IMR-90 (cell line): ENCODE data around the gene AFM.

Source experiments
- BHLHE40 ChIP-seq: fragments of 150-350 bp; IDR thresholded peaks from 2 replicates; pipeline ENCODE4 v1.6.1; 2016; ENCODE audit warnings: mild to moderate bottlenecking, low read depth, low read length
- CHD1 ChIP-seq: IDR thresholded peaks from 2 replicates; pipeline ENCODE4 v1.6.1; 2012; ENCODE audit warnings: low read depth, low read length, improper control_type of control experiment
- MAFK ChIP-seq: IDR thresholded peaks from 2 replicates; pipeline ENCODE4 v1.6.1; 2012; ENCODE audit warnings: low read depth, low read length, improper control_type of control experiment
- MAZ ChIP-seq: IDR thresholded peaks from 2 replicates; pipeline ENCODE4 v1.6.1; 2012; ENCODE audit warnings: low read depth, mild to moderate bottlenecking, low read length, improper control_type of control experiment, moderate library complexity, borderline replicate concordance
- NFE2L2 ChIP-seq: fragments of 150-350 bp; IDR thresholded peaks from 2 replicates; pipeline ENCODE4 v1.6.1; 2016; ENCODE audit warnings: low read depth, mild to moderate bottlenecking, low read length
- POLR2A ChIP-seq: IDR thresholded peaks from 2 replicates; pipeline ENCODE4 v1.6.1; 2012; ENCODE audit warnings: mild to moderate bottlenecking, low read depth, low read length
- RAD21 ChIP-seq: IDR thresholded peaks from 2 replicates; pipeline ENCODE4 v1.6.1; 2012; ENCODE audit warnings: low read length, improper control_type of control experiment
- RFX5 ChIP-seq: IDR thresholded peaks from 2 replicates; pipeline ENCODE4 v1.8.0; 2012; ENCODE audit warnings: low read depth, mild to moderate bottlenecking, low read length, moderate library complexity
- TF ChIP-seq, protein P1 (sequence below): conservative IDR thresholded peaks from 2 replicates; pipeline ENCODE4 v1.5.1; 2012; ENCODE audit warnings: mild to moderate bottlenecking, low read depth, low read length, improper control_type of control experiment
- TF ChIP-seq, protein P2 (sequence below): fragments of 150-350 bp; IDR thresholded peaks from 2 replicates; pipeline ENCODE4 v1.6.1; 2016; ENCODE audit warnings: low read depth, mild to moderate bottlenecking, low read length, moderate library complexity, borderline replicate concordance
- TF ChIP-seq, protein P3 (sequence below): fragments of 150-350 bp; IDR thresholded peaks from 2 replicates; pipeline ENCODE4 v1.6.1; 2017; ENCODE audit warnings: mild to moderate bottlenecking, antibody characterized with exemption, low read length, low read depth

- TF ChIP-seq, protein P1, sequence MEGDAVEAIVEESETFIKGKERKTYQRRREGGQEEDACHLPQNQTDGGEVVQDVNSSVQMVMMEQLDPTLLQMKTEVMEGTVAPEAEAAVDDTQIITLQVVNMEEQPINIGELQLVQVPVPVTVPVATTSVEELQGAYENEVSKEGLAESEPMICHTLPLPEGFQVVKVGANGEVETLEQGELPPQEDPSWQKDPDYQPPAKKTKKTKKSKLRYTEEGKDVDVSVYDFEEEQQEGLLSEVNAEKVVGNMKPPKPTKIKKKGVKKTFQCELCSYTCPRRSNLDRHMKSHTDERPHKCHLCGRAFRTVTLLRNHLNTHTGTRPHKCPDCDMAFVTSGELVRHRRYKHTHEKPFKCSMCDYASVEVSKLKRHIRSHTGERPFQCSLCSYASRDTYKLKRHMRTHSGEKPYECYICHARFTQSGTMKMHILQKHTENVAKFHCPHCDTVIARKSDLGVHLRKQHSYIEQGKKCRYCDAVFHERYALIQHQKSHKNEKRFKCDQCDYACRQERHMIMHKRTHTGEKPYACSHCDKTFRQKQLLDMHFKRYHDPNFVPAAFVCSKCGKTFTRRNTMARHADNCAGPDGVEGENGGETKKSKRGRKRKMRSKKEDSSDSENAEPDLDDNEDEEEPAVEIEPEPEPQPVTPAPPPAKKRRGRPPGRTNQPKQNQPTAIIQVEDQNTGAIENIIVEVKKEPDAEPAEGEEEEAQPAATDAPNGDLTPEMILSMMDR: no peak
- no peak for TF ChIP-seq MAFK
- no peak for TF ChIP-seq RAD21
- TF ChIP-seq POLR2A: no peak
- no peak for TF ChIP-seq RFX5
- TF ChIP-seq CHD1: no peak
- TF ChIP-seq, protein P2, sequence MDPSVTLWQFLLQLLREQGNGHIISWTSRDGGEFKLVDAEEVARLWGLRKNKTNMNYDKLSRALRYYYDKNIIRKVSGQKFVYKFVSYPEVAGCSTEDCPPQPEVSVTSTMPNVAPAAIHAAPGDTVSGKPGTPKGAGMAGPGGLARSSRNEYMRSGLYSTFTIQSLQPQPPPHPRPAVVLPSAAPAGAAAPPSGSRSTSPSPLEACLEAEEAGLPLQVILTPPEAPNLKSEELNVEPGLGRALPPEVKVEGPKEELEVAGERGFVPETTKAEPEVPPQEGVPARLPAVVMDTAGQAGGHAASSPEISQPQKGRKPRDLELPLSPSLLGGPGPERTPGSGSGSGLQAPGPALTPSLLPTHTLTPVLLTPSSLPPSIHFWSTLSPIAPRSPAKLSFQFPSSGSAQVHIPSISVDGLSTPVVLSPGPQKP: no peak
- TF ChIP-seq, protein P3, sequence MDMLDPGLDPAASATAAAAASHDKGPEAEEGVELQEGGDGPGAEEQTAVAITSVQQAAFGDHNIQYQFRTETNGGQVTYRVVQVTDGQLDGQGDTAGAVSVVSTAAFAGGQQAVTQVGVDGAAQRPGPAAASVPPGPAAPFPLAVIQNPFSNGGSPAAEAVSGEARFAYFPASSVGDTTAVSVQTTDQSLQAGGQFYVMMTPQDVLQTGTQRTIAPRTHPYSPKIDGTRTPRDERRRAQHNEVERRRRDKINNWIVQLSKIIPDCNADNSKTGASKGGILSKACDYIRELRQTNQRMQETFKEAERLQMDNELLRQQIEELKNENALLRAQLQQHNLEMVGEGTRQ: no peak
- no peak for TF ChIP-seq NFE2L2
- no peak for TF ChIP-seq MAZ
- no peak for TF ChIP-seq BHLHE40
Observed at GRCh38 chr4:73452953-73453700, 28.4 kb upstream of the AFM start.
